Measurements from ENCODE around the gene ALX4. TPM values are rescaled to one million over a fixed set of nuclear protein-coding genes. Genes with fewer than 3 reads are reported as not detected.

ALX4 gene
- total RNA-seq, 4 donors from 2014 or later: not detected

- no peak for TF ChIP-seq POLR2A (IDR thresholded peaks at IDR 0.05)
- no peak for TF ChIP-seq CTCF (IDR thresholded peaks at IDR 0.05)
- no peak for TF ChIP-seq EP300 (IDR thresholded peaks at IDR 0.05; ENCODE audit: low read depth)
- DNase-seq: no peak
- peaks cover 9% of the 10 kb centered on the region for H3K27me3 ChIP-seq
- in situ Hi-C loops (cut with MboI; ENCODE audit: low pct_ligation_motif_present in 1 of 4, low pct_unique_long_range_greater_than_20kb in 1 of 4, low sequenced_read_pairs in 3 of 4): no loop called here
- no peak overlapping the region for H3K4me3 ChIP-seq
- no peaks in the 10 kb centered on the region for H3K9me3 ChIP-seq
- H3K27ac ChIP-seq: no peak overlapping the region
- WGBS, 2 donors (ENCODE audit: low coverage in 1 of 2): 80 to 87% methylated on average over 1 of the region's 1 CpG
- no peaks in the 10 kb centered on the region for H3K36me3 ChIP-seq
- no peaks in the 10 kb centered on the region for H3K4me1 ChIP-seq
- intact Hi-C loops (cut with DNase I; ENCODE audit: low total_unique reads): no loop called here
These were observed 35.5 kb downstream of the ALX4 start for GRCh38 chr11:44274404-44274803.

- intact Hi-C loops (cut with DNase I; ENCODE audit: low total_unique reads) (no loop called here), in situ Hi-C loops (cut with MboI; ENCODE audit: low pct_ligation_motif_present in 1 of 4, low pct_unique_long_range_greater_than_20kb in 1 of 4, low sequenced_read_pairs in 3 of 4) (no loop called here)
- Histone ChIP-seq H3K9me3 (no peaks in the 10 kb centered on the region), H3K4me1 (no peaks in the 10 kb centered on the region), H3K4me3 (no peak overlapping the region), H3K27ac (no peak overlapping the region), H3K36me3 (no peaks in the 10 kb centered on the region), H3K27me3 (peaks cover 9% of the 10 kb centered on the region)
- 89 to 100% methylated on average over 1 to 6 of the region's 6 CpGs for WGBS, 2 donors (ENCODE audit: low coverage in 1 of 2)
- no peak for DNase-seq
- TF ChIP-seq POLR2AphosphoS5 (IDR thresholded peaks at IDR 0.05) (no peak), EP300 (IDR thresholded peaks at IDR 0.05; ENCODE audit: low read depth) (no peak), CTCF (IDR thresholded peaks at IDR 0.05) (no peak), POLR2A (IDR thresholded peaks at IDR 0.05) (no peak)
These were observed 38.7 kb downstream of the ALX4 start for GRCh38 chr11:44271286-44271685.

- 81 to 83% methylated on average over 3 to 10 of the region's 20 CpGs for WGBS, 2 donors (ENCODE audit: low coverage in 1 of 2)
- H3K4me1 ChIP-seq: no peaks in the 10 kb centered on the region
- in situ Hi-C loops (cut with MboI; ENCODE audit: low pct_ligation_motif_present in 1 of 4, low pct_unique_long_range_greater_than_20kb in 1 of 4, low sequenced_read_pairs in 3 of 4) (no loop called here), intact Hi-C loops (cut with DNase I; ENCODE audit: low total_unique reads) (no loop called here)
- no peaks in the 10 kb centered on the region for H3K36me3 ChIP-seq
- TF ChIP-seq CTCF (IDR thresholded peaks at IDR 0.05) (no peak), POLR2AphosphoS5 (IDR thresholded peaks at IDR 0.05) (no peak), EP300 (IDR thresholded peaks at IDR 0.05; ENCODE audit: low read depth) (no peak), POLR2A (IDR thresholded peaks at IDR 0.05) (no peak)
- peaks cover 9% of the 10 kb centered on the region for H3K27me3 ChIP-seq
- H3K27ac ChIP-seq: no peak overlapping the region
- H3K4me3 ChIP-seq: no peak overlapping the region
- no peak for DNase-seq
- no peaks in the 10 kb centered on the region for H3K9me3 ChIP-seq
These were observed 39.3 kb downstream of the ALX4 start for GRCh38 chr11:44270403-44271273.

GRCh38 chr11:44269369-44270351, 40.3 kb downstream of the ALX4 start:
- Histone ChIP-seq H3K4me3 (no peak overlapping the region), H3K9me3 (no peaks in the 10 kb centered on the region), H3K36me3 (no peaks in the 10 kb centered on the region), H3K27me3 (peaks cover 9% of the 10 kb centered on the region), H3K4me1 (no peaks in the 10 kb centered on the region), H3K27ac (no peak overlapping the region)
- in situ Hi-C loops (cut with MboI; ENCODE audit: low pct_ligation_motif_present in 1 of 4, low pct_unique_long_range_greater_than_20kb in 1 of 4, low sequenced_read_pairs in 3 of 4) (no loop called here), intact Hi-C loops (cut with DNase I; ENCODE audit: low total_unique reads) (no loop called here)
- no peak for TF ChIP-seq CTCF (IDR thresholded peaks at IDR 0.05)
- TF ChIP-seq POLR2AphosphoS5 (IDR thresholded peaks at IDR 0.05): no peak
- TF ChIP-seq EP300 (IDR thresholded peaks at IDR 0.05; ENCODE audit: low read depth): no peak
- TF ChIP-seq POLR2A (IDR thresholded peaks at IDR 0.05): no peak
- WGBS, 2 donors (ENCODE audit: low coverage in 1 of 2): 70 to 81% methylated on average over 4 to 17 of the region's 17 CpGs
- no peak for DNase-seq
